ENCODE results near the gene CCDC87. TPM values are rescaled to one million over a fixed set of nuclear protein-coding genes. Genes with fewer than 3 reads are reported as not detected.
A peak's percentile ranks its signal among the peaks of the same experiment; 100 is the strongest.
"Not testable (repeated sequence)": the region's sequence is repeated elsewhere in the genome, so short reads cannot be mapped to it uniquely, and the experiment has no call there.

CCDC87 gene
- total RNA-seq, 1 donor from 2014 or later: 0.22 TPM

DNA sequence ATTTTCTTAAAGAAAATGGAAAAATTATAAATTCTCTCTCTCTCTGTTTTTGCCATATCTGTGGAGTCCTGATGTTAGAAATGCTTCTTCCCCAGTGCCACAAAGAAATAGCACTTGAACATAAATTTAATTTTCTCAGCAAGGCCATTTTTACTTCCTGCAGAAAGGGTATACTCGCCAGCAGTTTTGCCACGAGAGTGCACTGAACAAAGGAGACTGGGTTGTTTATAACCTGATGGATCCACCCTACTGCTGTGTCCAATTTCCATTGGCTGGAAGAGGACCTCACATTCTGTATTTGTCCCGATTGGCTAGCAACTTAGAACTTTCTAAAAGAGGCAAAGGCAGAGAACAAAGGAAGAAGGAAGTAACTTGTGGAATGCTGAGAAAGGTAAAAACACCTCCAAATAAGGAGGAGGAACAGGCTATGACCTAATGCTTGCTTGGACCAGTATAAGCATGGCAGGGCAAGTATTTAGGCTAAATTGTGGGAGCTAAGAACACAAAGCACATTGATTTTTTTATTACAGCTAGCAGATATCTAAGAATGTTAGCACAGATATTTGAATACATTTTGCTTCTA, 10.2 kb downstream of the CCDC87 start:
- not testable (repeated sequence) for H3K36me3 ChIP-seq; H3K79me2 ChIP-seq (ENCODE audit: low read depth); H3K4me3 Mint-ChIP-seq; H3K27me3 Mint-ChIP-seq (ENCODE audit: insufficient read depth, low read depth); H3K27ac Mint-ChIP-seq; H3K4me1 Mint-ChIP-seq; H3K9me3 ChIP-seq (ENCODE audit: low read depth); H3K36me3 Mint-ChIP-seq; H3K9ac ChIP-seq; H3K27me3 ChIP-seq; H4K20me1 ChIP-seq (ENCODE audit: low read depth); H3K4me3 ChIP-seq; H3K4me2 ChIP-seq; H3F3A ChIP-seq (ENCODE audit: low read depth)
- Histone ChIP-seq H2AFZ (replicated peaks) (peak overlapping the region; percentile 78), H3K4me1 (peaks cover 11% of the 10 kb centered on the region), H3K27ac (peak overlapping the region; percentile 88)
- peak; percentile 50 for DNase-seq (ENCODE audit: low spot score)
- peaks cover 27% of the 10 kb centered on the region for H3K9me3 Mint-ChIP-seq

- Histone ChIP-seq H3K9ac (no peak overlapping the region), H3K4me3 (no peak overlapping the region), H3K36me3 (no peaks in the 10 kb centered on the region), H3K27ac (no peak overlapping the region), H3K79me2 (ENCODE audit: low read depth) (no peaks in the 10 kb centered on the region), H2AFZ (replicated peaks) (no peak overlapping the region), H3K4me2 (no peak overlapping the region), H3K9me3 (ENCODE audit: low read depth) (no peaks in the 10 kb centered on the region), H3F3A (ENCODE audit: low read depth) (peaks cover 9% of the 10 kb centered on the region), H3K27me3 (no peaks in the 10 kb centered on the region), H4K20me1 (ENCODE audit: low read depth) (no peaks in the 10 kb centered on the region), H3K4me1 (peaks cover 11% of the 10 kb centered on the region)
- no peak overlapping the region for H3K27ac Mint-ChIP-seq
- no peaks in the 10 kb centered on the region for H3K36me3 Mint-ChIP-seq
- H3K4me3 Mint-ChIP-seq: no peak overlapping the region
- H3K4me1 Mint-ChIP-seq: peaks cover 8% of the 10 kb centered on the region
- H3K27me3 Mint-ChIP-seq (ENCODE audit: insufficient read depth, low read depth): peaks cover under 1% of the 10 kb centered on the region
- TF ChIP-seq EZH2 (IDR thresholded peaks at IDR 0.05) (no peak), CTCF (IDR thresholded peaks at IDR 0.05) (no peak), EZH2phosphoT487 (IDR thresholded peaks at IDR 0.05) (no peak)
- peaks cover 21% of the 10 kb centered on the region for H3K9me3 Mint-ChIP-seq
- no peak for DNase-seq (ENCODE audit: low spot score)
These were observed 11.6 kb downstream of the CCDC87 start for GRCh38 chr11:66581261-66581660.

GRCh38 chr11:66580803-66581202, 12.1 kb downstream of the CCDC87 start:
- Histone ChIP-seq H3K9ac (no peak overlapping the region), H3K4me1 (peaks cover 11% of the 10 kb centered on the region), H3K4me2 (no peak overlapping the region), H3K9me3 (ENCODE audit: low read depth) (no peaks in the 10 kb centered on the region), H2AFZ (replicated peaks) (no peak overlapping the region), H4K20me1 (ENCODE audit: low read depth) (no peaks in the 10 kb centered on the region), H3K4me3 (no peak overlapping the region), H3K36me3 (no peaks in the 10 kb centered on the region), H3K79me2 (ENCODE audit: low read depth) (no peaks in the 10 kb centered on the region), H3K27ac (no peak overlapping the region), H3K27me3 (no peaks in the 10 kb centered on the region), H3F3A (ENCODE audit: low read depth) (peaks cover 9% of the 10 kb centered on the region)
- Mint-ChIP-seq H3K27ac (no peak overlapping the region), H3K4me3 (no peak overlapping the region), H3K9me3 (peaks cover 16% of the 10 kb centered on the region), H3K4me1 (peaks cover 8% of the 10 kb centered on the region), H3K36me3 (no peaks in the 10 kb centered on the region), H3K27me3 (ENCODE audit: insufficient read depth, low read depth) (no peaks in the 10 kb centered on the region)
- DNase-seq (ENCODE audit: low spot score): no peak
- TF ChIP-seq EZH2 (IDR thresholded peaks at IDR 0.05) (no peak), CTCF (IDR thresholded peaks at IDR 0.05) (no peak), EZH2phosphoT487 (IDR thresholded peaks at IDR 0.05) (no peak)

DNA sequence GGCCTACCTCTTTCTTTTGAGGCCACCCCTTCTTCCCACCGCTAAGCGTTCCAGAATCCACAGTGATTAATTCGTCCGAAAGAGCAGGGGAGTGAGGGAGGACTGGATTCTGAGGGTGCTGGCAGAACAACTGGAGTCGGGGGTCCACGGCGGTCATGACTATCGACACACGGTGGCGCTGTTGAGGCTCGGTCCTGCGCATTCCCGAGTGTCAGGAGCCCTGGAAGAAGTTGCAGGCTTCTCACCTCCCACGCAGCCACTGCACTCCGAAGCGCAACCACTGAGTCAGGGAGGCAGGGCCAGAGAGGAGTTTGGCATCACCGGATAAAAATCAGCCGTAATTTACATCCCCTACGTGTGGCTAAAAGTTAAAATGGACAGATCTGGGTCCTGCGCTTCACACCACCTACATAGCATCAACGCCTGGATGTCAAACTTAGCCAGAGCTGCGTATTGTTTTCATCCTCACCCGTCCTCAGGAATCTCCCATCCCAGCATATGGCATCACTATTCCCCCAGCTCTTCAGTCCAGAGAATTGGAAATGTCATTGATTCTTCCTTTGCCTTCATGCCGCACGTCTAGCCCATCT, 13.8 kb downstream of the CCDC87 start:
- Histone ChIP-seq H3K36me3 (no peaks in the 10 kb centered on the region), H3K4me1 (peaks cover 11% of the 10 kb centered on the region), H3K4me3 (no peak overlapping the region), H3K27me3 (no peaks in the 10 kb centered on the region), H3F3A (ENCODE audit: low read depth) (peaks cover 9% of the 10 kb centered on the region), H3K9ac (no peak overlapping the region), H3K9me3 (ENCODE audit: low read depth) (no peaks in the 10 kb centered on the region), H2AFZ (replicated peaks) (peak overlapping the region; percentile 43), H3K79me2 (ENCODE audit: low read depth) (no peaks in the 10 kb centered on the region), H3K27ac (no peak overlapping the region), H4K20me1 (ENCODE audit: low read depth) (no peaks in the 10 kb centered on the region), H3K4me2 (no peak overlapping the region)
- Mint-ChIP-seq H3K4me3 (peak overlapping the region; percentile 43), H3K9me3 (peaks cover 17% of the 10 kb centered on the region), H3K4me1 (peaks cover 8% of the 10 kb centered on the region), H3K36me3 (peaks cover 3% of the 10 kb centered on the region), H3K27me3 (ENCODE audit: insufficient read depth, low read depth) (peaks cover 7% of the 10 kb centered on the region), H3K27ac (peak overlapping the region; percentile 14)
- DNase-seq (ENCODE audit: low spot score): peak; percentile 83
- TF ChIP-seq EZH2 (IDR thresholded peaks at IDR 0.05) (peak; percentile 27), CTCF (IDR thresholded peaks at IDR 0.05) (peak; percentile 87), EZH2phosphoT487 (IDR thresholded peaks at IDR 0.05) (no peak)
